OCI-LY3 (cell line): ENCODE data around the gene FKBP10.
"Not testable (repeated sequence)": the region's sequence is repeated elsewhere in the genome, so short reads cannot be mapped to it uniquely, and the experiment has no call there.

Experiments used
- EZH2phosphoT487 ChIP-seq: fragments of 200-600 bp; shearing (Covaris generic); IDR thresholded peaks from 2 replicates; pipeline ENCODE4 v1.6.1; 2018; ENCODE audit warnings: antibody characterized with exemption, mixed run types, low read depth
- TF ChIP-seq, protein P1 (sequence below): fragments of 200-600, 300-600 bp; sonication (generic); IDR thresholded peaks from 2 replicates; pipeline ENCODE4 v1.5.1; 2014; ENCODE audit warnings: antibody characterized with exemption, low read length, low read depth

DNA sequence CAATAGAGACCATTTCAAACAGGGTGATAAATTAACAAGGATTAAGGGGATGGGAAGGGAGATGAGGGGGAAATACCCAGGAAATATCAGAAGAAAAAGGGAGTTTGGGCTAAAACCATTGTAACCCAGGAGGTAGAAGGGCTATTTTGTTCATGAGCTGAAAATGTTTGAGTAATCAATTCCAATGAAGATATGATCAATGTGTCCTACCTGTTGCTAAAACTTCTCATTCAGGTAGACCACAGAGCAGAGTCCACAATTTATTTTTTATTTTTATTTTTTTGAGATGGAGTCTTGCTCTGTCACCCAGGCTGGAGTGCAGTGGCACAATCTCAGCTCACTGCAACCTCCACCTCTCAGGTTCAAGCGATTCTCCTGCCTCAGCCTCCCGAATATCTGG, 26.6 kb downstream of the FKBP10 start:
- TF ChIP-seq, protein P1, sequence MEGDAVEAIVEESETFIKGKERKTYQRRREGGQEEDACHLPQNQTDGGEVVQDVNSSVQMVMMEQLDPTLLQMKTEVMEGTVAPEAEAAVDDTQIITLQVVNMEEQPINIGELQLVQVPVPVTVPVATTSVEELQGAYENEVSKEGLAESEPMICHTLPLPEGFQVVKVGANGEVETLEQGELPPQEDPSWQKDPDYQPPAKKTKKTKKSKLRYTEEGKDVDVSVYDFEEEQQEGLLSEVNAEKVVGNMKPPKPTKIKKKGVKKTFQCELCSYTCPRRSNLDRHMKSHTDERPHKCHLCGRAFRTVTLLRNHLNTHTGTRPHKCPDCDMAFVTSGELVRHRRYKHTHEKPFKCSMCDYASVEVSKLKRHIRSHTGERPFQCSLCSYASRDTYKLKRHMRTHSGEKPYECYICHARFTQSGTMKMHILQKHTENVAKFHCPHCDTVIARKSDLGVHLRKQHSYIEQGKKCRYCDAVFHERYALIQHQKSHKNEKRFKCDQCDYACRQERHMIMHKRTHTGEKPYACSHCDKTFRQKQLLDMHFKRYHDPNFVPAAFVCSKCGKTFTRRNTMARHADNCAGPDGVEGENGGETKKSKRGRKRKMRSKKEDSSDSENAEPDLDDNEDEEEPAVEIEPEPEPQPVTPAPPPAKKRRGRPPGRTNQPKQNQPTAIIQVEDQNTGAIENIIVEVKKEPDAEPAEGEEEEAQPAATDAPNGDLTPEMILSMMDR, result not testable (repeated sequence)
- not testable (repeated sequence) for TF ChIP-seq EZH2phosphoT487
